Stimulated activated CD4-positive, alpha-beta T cell treated with anti-CD3 and anti-CD28 coated beads, Interleukin-2, amount 100 ng/mL, for 24 hours (primary cell): Measurements from ENCODE around the gene HOXC5.
"Not testable (repeated sequence)": the region's sequence is repeated elsewhere in the genome, so short reads cannot be mapped to it uniquely, and the experiment has no call there.

Source experiments
- DNase-seq, 2 donors: peaks; one replicate each; pipeline ENCODE4 v3.0.0-alpha.2; 2020

HOXC5 gene

GRCh38 chr12:54035568-54036264 lies 2.9 kb downstream of the HOXC5 start:
- no peak for DNase-seq

DNA sequence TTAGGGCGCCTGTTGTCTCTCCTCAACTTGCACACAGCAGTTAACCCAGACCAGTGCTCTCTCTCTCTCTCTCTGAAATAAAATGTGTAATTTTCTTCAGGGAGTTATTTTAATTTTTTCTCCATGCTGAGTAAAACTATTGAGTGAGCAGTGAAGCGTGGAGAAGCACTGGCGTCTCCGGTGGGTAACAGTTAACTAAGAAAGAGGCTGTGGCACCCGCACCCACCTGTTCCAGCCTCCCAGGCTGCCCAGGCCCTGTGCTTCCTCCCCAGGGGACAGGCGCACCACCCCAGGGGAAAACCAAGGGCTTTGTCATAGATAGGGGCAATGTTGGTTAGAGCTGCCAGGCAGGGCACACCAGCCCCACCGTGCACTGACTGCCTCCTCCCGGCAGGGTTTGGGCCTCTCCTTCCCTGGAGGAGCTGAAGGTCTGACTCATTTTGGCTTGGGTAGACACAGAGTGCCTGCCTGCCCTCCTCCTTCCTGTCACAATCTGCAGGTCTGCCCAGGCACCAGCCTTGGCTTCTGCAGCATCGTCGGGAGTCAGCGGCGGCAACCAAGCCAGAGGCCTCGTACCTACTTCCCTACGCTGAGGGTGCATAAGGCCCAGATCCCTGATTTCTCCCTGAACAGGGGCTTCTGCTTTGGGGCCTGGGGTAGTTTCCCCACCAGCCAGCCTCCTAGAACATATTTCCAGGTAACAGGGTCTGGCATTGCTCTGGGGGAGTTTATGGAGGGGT lies 3.9 kb downstream of the HOXC5 start:
- DNase-seq = no peak

GRCh38 chr12:54037360-54038283 lies 4.8 kb downstream of the HOXC5 start:
- no peak for DNase-seq

DNA sequence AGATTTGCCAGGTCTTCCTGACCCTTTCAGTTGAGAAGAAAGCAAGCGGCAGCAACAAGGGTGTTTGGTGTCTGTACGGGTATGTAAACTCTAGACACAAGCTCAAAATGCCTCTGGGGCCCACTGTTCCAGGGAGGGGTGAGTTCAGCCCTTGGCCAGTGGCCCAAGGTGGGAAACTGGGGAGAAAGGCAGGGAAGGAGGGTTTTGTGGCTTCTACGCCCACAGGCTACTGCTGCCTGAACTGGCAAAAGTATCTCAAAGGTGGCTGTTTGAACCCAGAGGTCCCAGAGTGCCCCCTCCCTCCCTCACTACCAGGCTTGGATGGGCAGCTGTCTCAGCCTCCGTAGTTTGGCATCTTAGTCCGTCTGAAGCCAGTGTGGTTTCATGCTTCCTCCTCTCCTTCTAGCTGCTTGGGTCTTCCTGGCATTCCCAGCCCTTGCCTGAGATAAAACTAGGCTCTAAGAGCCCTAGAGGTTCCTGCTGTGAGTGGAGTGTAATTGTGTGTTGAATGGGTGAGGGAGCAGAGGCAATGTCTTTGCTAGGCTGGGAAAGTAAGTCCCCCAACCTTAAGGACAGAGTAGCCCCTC lies 5.5 kb downstream of the HOXC5 start:
- no peak for DNase-seq

- no peak for DNase-seq
Measured at GRCh38 chr12:54038871-54039414, 6.1 kb downstream of the HOXC5 start.

GRCh38 chr12:54039417-54040147 lies 6.7 kb downstream of the HOXC5 start:
- DNase-seq = no peak

DNA sequence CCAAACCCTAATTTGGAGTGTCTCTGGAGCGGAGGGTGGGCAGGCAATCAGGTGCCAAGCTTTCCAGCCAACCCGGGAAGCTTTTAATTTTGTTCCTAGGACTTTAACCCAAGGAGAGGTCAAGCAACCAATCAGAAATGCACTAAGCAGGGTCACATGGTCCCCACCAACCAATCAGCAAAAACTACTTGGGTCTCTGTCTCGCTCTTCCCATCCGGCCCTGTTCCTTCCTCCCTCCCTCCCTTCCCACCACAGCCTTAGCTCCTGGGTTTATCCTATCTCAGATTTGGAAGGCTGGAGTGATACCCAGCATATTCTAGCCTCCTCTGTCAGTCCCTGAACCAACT lies 7.3 kb downstream of the HOXC5 start:
- no peak for DNase-seq

- no peak for DNase-seq
Measured at GRCh38 chr12:54040648-54041047, 7.8 kb downstream of the HOXC5 start.

DNA sequence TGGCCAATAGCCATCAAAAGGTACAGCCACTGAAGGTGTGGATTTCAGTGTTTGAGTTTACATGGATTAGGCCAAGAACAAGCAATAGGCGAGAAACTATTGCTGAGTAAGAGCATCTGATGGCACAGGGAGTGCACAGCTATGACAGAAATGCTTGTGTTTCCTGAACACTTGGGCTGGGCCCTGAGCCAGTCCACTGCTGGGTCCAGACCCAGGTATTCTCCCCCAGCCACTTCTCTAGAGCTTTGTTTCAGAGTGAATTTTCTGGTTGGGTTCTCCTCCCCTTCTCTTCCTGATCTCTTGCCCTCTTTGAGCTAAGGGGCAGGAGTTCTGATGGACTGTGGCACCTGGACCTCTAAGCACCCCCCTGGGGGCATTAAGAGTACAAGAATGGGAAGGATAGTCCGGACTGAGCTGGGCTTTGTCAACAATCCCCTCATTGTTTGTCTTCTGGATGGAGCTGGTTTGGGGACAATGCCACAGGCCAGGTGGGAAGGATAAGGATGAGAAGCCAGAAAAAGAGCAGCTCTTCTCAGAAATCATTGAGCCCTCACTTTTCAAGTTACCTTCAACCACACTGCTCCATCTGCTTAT lies 8.3 kb downstream of the HOXC5 start:
- no peak for DNase-seq

GRCh38 chr12:54042033-54042432 lies 9.2 kb downstream of the HOXC5 start:
- DNase-seq = not testable (repeated sequence)

DNA sequence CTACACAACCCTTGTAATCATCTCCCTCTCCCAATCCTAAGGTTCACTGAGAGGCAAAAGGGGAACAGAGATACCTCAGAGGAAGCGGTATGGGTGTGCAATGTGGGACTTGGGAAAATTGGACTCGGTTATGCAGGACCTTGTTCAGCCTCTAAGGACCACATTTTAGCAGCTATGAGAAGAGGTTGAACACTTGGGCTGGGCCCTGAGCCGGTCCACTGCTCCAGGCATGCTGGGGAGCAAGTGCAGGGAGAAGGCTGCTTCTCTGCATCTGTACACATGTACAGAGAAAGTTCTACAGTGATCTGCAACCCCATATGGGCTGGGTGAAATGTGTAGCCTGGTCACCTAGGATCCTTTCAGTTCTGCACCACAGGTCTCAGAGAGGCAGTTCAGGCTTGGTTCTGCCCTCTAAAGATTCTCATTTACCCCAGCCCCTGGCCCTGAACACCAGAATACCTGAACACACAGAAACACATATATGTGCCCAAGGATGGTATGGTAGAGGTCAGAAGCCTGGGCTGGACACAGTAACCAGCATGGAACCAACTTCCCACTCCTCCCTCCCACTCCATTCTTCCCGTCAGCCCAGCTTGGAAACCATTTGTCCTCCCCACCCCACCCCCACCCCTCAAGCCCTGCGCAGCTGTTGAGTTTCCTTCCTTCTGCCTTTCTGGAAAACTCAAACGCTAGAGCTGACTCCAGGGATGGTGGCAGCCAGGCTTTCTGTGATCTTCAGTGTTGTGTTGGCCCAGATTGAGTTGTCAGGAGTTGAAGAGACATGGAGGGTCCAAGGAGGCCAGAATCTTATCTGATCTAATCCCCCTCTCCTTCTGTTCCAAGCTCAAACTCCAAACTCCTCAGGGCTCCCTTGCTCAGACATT lies 10.4 kb downstream of the HOXC5 start:
- no peak for DNase-seq

DNA sequence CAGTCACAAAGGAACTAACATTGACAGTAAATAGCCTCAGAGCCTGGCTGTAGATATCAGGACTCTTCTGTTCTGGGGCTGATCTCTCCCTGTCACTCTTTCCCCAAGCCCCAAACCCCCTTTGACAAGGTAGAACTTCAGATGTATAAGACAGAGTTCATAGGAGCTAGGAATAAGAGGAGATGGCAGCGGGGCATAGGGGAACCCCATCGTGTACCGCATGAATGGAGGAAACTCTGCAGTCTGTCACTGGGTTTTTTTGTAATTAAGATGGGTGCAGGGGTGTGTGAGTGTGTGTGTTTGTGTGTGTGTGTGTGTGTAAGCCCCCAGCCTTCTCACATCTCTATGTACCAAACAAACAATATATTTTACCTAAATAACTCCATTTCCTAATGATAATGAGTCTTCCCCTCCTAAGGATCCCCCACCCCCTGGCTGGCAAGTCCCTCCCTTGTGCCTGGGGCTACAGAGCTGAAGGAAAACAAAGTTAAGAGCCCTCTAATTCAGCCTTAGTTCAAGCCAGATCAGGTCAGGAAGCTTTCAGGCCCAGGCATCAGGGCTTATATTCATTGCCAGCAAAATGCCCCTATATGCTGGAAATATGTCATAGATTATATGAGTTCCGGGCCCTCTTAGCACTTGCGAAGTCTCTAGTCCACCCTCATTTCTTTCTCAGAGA lies 11.7 kb downstream of the HOXC5 start:
- DNase-seq = no peak

- DNase-seq = no peak
Measured at GRCh38 chr12:54045401-54045800, 12.6 kb downstream of the HOXC5 start.

DNA sequence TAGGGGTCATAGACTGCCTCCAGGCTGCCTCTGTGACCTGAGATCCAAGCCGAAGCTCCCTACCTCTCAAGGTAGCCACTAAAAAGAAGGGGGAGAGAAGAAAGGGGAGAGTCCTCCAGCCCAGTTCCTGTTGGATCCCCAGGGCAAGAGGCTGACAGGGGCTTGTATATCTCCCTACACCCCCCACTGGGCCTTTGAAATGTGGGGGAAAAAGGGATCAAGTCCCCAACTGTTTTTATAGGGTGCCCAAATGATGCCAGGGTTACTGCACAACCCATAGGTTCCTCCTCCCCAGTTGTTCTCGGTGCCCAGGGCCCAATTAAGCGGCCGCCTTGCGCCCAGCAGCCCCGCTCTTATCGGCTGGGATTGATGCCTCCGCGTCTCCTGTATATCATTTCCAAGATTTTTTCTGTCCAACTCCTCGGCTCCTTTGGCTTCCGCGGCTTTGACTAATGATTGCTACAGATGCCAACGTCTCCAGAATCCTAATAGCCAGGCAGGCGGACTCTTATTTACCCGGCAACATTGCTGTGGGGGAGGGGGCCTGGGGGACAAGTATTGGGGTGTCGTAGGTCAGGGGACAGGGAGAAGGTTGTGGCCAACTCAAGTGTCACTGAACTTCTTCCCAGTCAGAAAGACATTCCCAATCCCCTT lies 13.1 kb downstream of the HOXC5 start:
- no peak for DNase-seq

DNA sequence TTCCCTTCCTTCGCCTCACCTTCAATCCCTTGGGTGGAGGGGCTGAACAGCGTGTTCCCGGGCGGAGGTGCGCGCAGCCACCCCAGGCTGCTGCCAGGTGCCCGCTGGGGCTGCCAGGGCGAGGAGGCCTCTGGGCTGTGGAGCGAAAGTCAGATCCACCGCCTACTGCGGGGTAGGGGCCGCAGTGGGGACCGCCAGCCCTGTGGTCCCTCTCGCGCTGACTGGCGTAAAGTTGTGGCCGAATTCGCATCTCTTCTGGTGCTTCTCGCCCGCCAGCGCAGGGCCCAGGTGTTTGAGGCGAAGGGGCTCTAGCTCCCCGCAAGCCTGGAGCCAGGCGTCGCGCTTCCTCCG lies 13.9 kb downstream of the HOXC5 start:
- no peak for DNase-seq

GRCh38 chr12:54047160-54047963 lies 14.5 kb downstream of the HOXC5 start:
- no peak for DNase-seq

DNA sequence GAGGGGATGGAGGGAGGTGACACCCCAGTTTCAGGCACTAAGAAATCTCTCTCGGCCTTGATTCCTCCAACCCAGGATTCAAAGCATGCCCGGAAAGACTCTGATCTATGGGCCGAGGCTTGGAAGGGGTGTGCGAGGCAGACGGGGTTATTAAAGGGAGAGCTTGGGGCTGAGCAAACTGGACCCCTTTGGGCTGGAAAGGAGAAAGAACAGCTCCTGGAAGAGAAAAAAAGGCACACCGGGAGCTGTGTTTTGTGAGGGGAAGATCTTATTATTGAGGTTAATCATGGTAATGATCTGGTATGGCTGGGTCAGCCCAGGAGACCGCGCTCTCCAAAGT lies 15.1 kb downstream of the HOXC5 start:
- no peak for DNase-seq

DNA sequence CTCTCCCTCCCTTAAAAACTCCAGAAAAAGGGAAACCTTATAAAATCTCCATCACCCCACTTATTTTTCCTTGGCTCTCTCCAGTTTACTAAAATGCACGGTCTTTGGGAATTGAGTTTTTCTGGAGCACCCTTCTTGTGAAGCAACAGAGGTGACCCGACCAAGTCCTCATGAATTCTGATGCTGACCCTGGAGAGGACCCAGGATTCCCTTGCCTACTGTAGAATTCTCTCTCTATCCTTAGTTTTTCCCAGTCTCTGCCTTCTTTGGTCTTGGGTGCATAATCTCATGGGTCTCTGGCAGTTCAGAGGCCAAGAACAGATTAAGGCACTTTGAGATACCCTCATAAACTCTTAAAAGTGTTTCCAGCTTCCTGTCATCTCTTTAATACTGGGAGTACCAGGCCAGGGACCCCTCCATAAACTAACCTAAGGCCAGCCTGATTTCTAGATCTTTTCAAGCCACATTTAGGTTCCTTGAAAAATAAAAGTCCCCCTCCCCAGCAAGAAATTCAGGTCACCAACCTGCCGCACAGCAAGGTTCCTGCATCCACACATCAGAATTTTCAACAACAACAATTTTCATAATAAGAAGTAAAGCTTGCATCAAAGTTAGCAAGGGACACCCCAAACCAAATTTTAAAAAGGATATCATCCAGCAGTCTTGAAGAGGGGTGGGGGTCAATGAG lies 15.7 kb downstream of the HOXC5 start:
- no peak for DNase-seq
